ENCODE data around the gene CORO2B.

DNA sequence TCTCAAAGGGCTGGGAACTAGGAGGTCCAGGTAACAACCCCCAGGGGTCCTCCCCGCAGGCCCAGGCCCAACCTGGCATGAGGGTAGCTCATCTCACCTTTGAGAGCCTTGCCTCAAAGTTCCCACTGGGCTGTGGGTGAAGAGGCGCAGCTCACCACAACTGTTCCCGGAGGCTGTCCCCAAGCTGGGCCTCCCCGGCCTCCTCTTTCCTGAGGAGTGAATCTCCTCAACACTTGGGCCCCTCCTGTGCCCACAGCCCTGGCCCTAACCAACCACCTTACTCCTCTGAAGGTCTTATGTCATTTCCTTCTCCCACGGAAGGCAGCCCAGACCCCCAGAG, 27.5 kb upstream of the CORO2B start:
- TF ChIP-seq RAD21 (IDR thresholded peaks at IDR 0.05; ENCODE audit: low read length) = no peak
- TF ChIP-seq FOS (IDR thresholded peaks at IDR 0.05; ENCODE audit: low read depth, low read length) = no peak
- TF ChIP-seq SMC3 (IDR thresholded peaks at IDR 0.05; ENCODE audit: low read depth, low read length) = no peak
- TF ChIP-seq, protein P1, sequence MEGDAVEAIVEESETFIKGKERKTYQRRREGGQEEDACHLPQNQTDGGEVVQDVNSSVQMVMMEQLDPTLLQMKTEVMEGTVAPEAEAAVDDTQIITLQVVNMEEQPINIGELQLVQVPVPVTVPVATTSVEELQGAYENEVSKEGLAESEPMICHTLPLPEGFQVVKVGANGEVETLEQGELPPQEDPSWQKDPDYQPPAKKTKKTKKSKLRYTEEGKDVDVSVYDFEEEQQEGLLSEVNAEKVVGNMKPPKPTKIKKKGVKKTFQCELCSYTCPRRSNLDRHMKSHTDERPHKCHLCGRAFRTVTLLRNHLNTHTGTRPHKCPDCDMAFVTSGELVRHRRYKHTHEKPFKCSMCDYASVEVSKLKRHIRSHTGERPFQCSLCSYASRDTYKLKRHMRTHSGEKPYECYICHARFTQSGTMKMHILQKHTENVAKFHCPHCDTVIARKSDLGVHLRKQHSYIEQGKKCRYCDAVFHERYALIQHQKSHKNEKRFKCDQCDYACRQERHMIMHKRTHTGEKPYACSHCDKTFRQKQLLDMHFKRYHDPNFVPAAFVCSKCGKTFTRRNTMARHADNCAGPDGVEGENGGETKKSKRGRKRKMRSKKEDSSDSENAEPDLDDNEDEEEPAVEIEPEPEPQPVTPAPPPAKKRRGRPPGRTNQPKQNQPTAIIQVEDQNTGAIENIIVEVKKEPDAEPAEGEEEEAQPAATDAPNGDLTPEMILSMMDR (conservative IDR thresholded peaks at IDR 0.05; ENCODE audit: low read depth, low read length) = no peak
- no peak for TF ChIP-seq POLR2A (IDR thresholded peaks at IDR 0.05; ENCODE audit: low read depth, low read length)
- no peak for TF ChIP-seq CEBPB (IDR thresholded peaks at IDR 0.05; ENCODE audit: low read depth, low read length)
- no peak for TF ChIP-seq MAFK (IDR thresholded peaks at IDR 0.05; ENCODE audit: low read depth, low read length)
- TF ChIP-seq, protein P2, sequence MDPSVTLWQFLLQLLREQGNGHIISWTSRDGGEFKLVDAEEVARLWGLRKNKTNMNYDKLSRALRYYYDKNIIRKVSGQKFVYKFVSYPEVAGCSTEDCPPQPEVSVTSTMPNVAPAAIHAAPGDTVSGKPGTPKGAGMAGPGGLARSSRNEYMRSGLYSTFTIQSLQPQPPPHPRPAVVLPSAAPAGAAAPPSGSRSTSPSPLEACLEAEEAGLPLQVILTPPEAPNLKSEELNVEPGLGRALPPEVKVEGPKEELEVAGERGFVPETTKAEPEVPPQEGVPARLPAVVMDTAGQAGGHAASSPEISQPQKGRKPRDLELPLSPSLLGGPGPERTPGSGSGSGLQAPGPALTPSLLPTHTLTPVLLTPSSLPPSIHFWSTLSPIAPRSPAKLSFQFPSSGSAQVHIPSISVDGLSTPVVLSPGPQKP (IDR thresholded peaks at IDR 0.05; ENCODE audit: borderline replicate concordance, low read depth, low read length) = no peak
- no peak for TF ChIP-seq MXI1 (IDR thresholded peaks at IDR 0.05; ENCODE audit: borderline replicate concordance, low read depth, low read length)
- TF ChIP-seq, protein P3, sequence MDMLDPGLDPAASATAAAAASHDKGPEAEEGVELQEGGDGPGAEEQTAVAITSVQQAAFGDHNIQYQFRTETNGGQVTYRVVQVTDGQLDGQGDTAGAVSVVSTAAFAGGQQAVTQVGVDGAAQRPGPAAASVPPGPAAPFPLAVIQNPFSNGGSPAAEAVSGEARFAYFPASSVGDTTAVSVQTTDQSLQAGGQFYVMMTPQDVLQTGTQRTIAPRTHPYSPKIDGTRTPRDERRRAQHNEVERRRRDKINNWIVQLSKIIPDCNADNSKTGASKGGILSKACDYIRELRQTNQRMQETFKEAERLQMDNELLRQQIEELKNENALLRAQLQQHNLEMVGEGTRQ (IDR thresholded peaks at IDR 0.05; ENCODE audit: low read depth, low read length) = no peak
- TF ChIP-seq CHD1 (IDR thresholded peaks at IDR 0.05; ENCODE audit: low read depth, low read length) = no peak
- no peak for TF ChIP-seq RFX5 (IDR thresholded peaks at IDR 0.05; ENCODE audit: low read depth, low read length)
- TF ChIP-seq MAZ (IDR thresholded peaks at IDR 0.05; ENCODE audit: borderline replicate concordance, low read depth, low read length) = no peak
